SK-N-SH (cell line): Measurements from ENCODE around the gene LAMP2. TPM values are rescaled to one million over a fixed set of nuclear protein-coding genes. Genes with fewer than 3 reads are reported as not detected.

Experiments used
- CTCF ChIA-PET: fragments of 300-600, 350-600 bp; formaldehyde crosslinking; extraction: SDS; loops from one replicate; lab custom pipeline; 2021; lab: Yijun Ruan, JAX
- POLR2A ChIA-PET: fragments of 350-600 bp; sonication (Branson Sonifier 250); formaldehyde crosslinking; extraction: SDS; loops from one replicate; lab custom pipeline; 2020; ENCODE audit warnings: antibody characterized with exemption, inconsistent platforms; lab: Yijun Ruan, JAX
- DNase-seq: peaks from one replicate; pipeline ENCODE4 v3.0.0; 2012
- H2AFZ ChIP-seq: fragments of 200-600 bp; sonication (generic); 2 replicates; pipeline ENCODE4 v1.8.1; 2016; ENCODE audit warnings: antibody characterized with exemption, mild to moderate bottlenecking, low read depth
- H3F3A ChIP-seq: fragments of 200-600 bp; sonication (generic); replicated peaks from 2 replicates; pipeline ENCODE3; 2016; ENCODE audit warnings: antibody characterized with exemption, mild to moderate bottlenecking; ENCODE audit not compliant: insufficient read depth
- H3K27ac ChIP-seq, 2 experiments: fragments of 200-500 bp in 1 of 2; fragments of 200-600 bp in 1 of 2; sonication (Bioruptor generic) in 1 of 2; sonication (generic), shearing (Covaris generic) in 1 of 2; 2 replicates each; pipeline versions ENCODE4 v1.5.1 to v1.6.1; 2014 to 2016; ENCODE audit warnings: low read depth in 2 of 2, inconsistent platforms in 1 of 2, low read length in 1 of 2, mild to moderate bottlenecking in 1 of 2, mixed read lengths in 1 of 2
- H3K27me3 ChIP-seq: fragments of 200-600 bp; sonication (generic), shearing (Covaris generic); 2 replicates; pipeline ENCODE4 v1.6.1; 2016; ENCODE audit warnings: mixed run types; ENCODE audit not compliant: insufficient read depth
- H3K36me3 ChIP-seq, 2 experiments: fragments of 200-500 bp in 1 of 2; fragments of 200-600 bp in 1 of 2; sonication (Bioruptor generic) in 1 of 2; sonication (generic) in 1 of 2; replicated peaks in 1 of 2; 2 replicates each; pipeline versions ENCODE3 to v1.5.1; 2014 to 2016; ENCODE audit warnings: low read length in 1 of 2, mild to moderate bottlenecking in 1 of 2; ENCODE audit not compliant: insufficient read depth in 2 of 2, control insufficient read depth in 1 of 2
- H3K4me1 ChIP-seq, 2 experiments: fragments of 200-500 bp in 1 of 2; fragments of 200-600 bp in 1 of 2; sonication (Bioruptor generic) in 1 of 2; sonication (generic), shearing (Covaris generic) in 1 of 2; 2 replicates each; pipeline versions ENCODE4 v1.5.1 to v1.6.1; 2014 to 2016; ENCODE audit warnings: low read depth in 1 of 2, low read length in 1 of 2, mixed run types in 1 of 2; ENCODE audit not compliant: insufficient read depth in 2 of 2, control insufficient read depth in 1 of 2
- H3K4me2 ChIP-seq: fragments of 200-600 bp; sonication (generic), shearing (Covaris generic); 2 replicates; pipeline ENCODE4 v1.6.1; 2017; ENCODE audit warnings: mixed run types
- H3K4me3 ChIP-seq, 2 experiments: fragments of 200-500 bp in 1 of 2; fragments of 200-600 bp in 1 of 2; sonication (Bioruptor generic) in 1 of 2; sonication (generic), shearing (Covaris generic) in 1 of 2; 2 replicates each; pipeline versions ENCODE4 v1.5.1 to v1.8.1; 2014 to 2016; ENCODE audit warnings: low read depth in 2 of 2, inconsistent platforms in 1 of 2, low read length in 1 of 2, mild to moderate bottlenecking in 1 of 2, mixed read lengths in 1 of 2, moderate library complexity in 1 of 2
- H3K79me2 ChIP-seq: fragments of 200-600 bp; sonication (generic); 2 replicates; pipeline ENCODE4 v1.8.1; 2017; ENCODE audit warnings: mild to moderate bottlenecking; ENCODE audit not compliant: insufficient read depth
- H3K9ac ChIP-seq: fragments of 200-600 bp; sonication (generic); 2 replicates; pipeline ENCODE4 v1.6.1; 2017; ENCODE audit warnings: mixed run types
- H3K9me2 ChIP-seq: fragments of 200-600 bp; sonication (generic); 2 replicates; pipeline ENCODE4 v1.6.1; 2017; ENCODE audit warnings: mixed run types
- H3K9me3 ChIP-seq: fragments of 200-600 bp; sonication (generic); 2 replicates; pipeline ENCODE4 v1.6.1; 2017; ENCODE audit warnings: mixed run types, mild to moderate bottlenecking, moderate library complexity
- H4K20me1 ChIP-seq: fragments of 200-600 bp; sonication (generic); 2 replicates; pipeline ENCODE4 v1.6.1; 2017; ENCODE audit warnings: mild to moderate bottlenecking, mixed run types; ENCODE audit not compliant: insufficient read depth
- EP300 ChIP-seq, 2 experiments: IDR thresholded peaks; 2 replicates each; pipeline versions ENCODE4 v1.4.0 to v1.6.1; 2012; ENCODE audit warnings: borderline replicate concordance in 1 of 2, low read depth in 1 of 2, low read length in 1 of 2
- EZH2phosphoT487 ChIP-seq: fragments of 200-600 bp; sonication (generic); IDR thresholded peaks from 2 replicates; pipeline ENCODE4 v1.6.1; 2017; ENCODE audit warnings: low read depth, mixed run types, mild to moderate bottlenecking, antibody characterized with exemption, moderate library complexity, borderline replicate concordance
- FOSL2 ChIP-seq: IDR thresholded peaks from 2 replicates; pipeline ENCODE4 v1.4.0; 2012; ENCODE audit warnings: low read depth, mild to moderate bottlenecking, moderate library complexity, borderline replicate concordance
- FOXM1 ChIP-seq: IDR thresholded peaks from 2 replicates; pipeline ENCODE4 v1.4.0; 2012; ENCODE audit warnings: low read depth, mild to moderate bottlenecking
- GABPA ChIP-seq: IDR thresholded peaks from 2 replicates; pipeline ENCODE4 v1.4.0; 2012; ENCODE audit warnings: low read depth, mild to moderate bottlenecking
- GATA2 ChIP-seq: sonication (generic); formaldehyde crosslinking; IDR thresholded peaks from 2 replicates; pipeline ENCODE4 v1.5.0; 2020; ENCODE audit warnings: mild to moderate bottlenecking, missing genetic modification reagents
- JUND ChIP-seq: IDR thresholded peaks from 2 replicates; pipeline ENCODE4 v1.4.0; 2012
- MEF2A ChIP-seq: IDR thresholded peaks from 2 replicates; pipeline ENCODE4 v1.4.0; 2012; ENCODE audit warnings: low read depth, borderline replicate concordance
- MXI1 ChIP-seq: IDR thresholded peaks from 2 replicates; pipeline ENCODE4 v1.6.1; 2012; ENCODE audit warnings: mild to moderate bottlenecking, low read depth, low read length, improper control_type of control experiment
- NFIC ChIP-seq: IDR thresholded peaks from 2 replicates; pipeline ENCODE4 v1.4.0; 2012; ENCODE audit warnings: borderline replicate concordance
- POLR2AphosphoS5 ChIP-seq: IDR thresholded peaks from 2 replicates; pipeline ENCODE4 v1.6.1; 2012; ENCODE audit warnings: low read depth, low read length
- RAD21 ChIP-seq: IDR thresholded peaks from 2 replicates; pipeline ENCODE4 v1.6.1; 2012; ENCODE audit warnings: mild to moderate bottlenecking, low read length
- RFX5 ChIP-seq: IDR thresholded peaks from 2 replicates; pipeline ENCODE4 v1.6.1; 2012; ENCODE audit warnings: mild to moderate bottlenecking, improper control_type of control experiment, low read length
- RXRA ChIP-seq: IDR thresholded peaks from 2 replicates; pipeline ENCODE4 v1.4.0; 2012; ENCODE audit warnings: low read depth, mild to moderate bottlenecking, borderline replicate concordance
- SIN3A ChIP-seq: IDR thresholded peaks from 2 replicates; pipeline ENCODE4 v1.6.1; 2012; ENCODE audit warnings: low read depth, mild to moderate bottlenecking, low read length, moderate library complexity, borderline replicate concordance
- TAF1 ChIP-seq: IDR thresholded peaks from 2 replicates; pipeline ENCODE4 v1.6.1; 2012; ENCODE audit warnings: low read depth, mild to moderate bottlenecking, low read length, moderate library complexity, borderline replicate concordance
- TCF12 ChIP-seq: IDR thresholded peaks from 2 replicates; pipeline ENCODE4 v1.4.0; 2012
- TEAD4 ChIP-seq: IDR thresholded peaks from 2 replicates; pipeline ENCODE4 v1.4.0; 2012; ENCODE audit warnings: mild to moderate bottlenecking, borderline replicate concordance; ENCODE audit not compliant: insufficient read depth
- YY1 ChIP-seq: IDR thresholded peaks from 2 replicates; pipeline ENCODE4 v1.4.0; 2012; ENCODE audit warnings: low read depth, mild to moderate bottlenecking
- WGBS: methylation state at CpG from one replicate; pipeline ENCODE4 v1.1.6; 2017; ENCODE audit warnings: low lambda C conversion rate; 5-methylcytosine and 5-hydroxymethylcytosine counted together
- polyA plus RNA-seq, 3 experiments: library from polyadenylated mRNA; depleted of rRNA; stranded (reverse); fragments of >200 nt; gene quantifications; 2 replicates each; pipeline ENCODE4 v1.2.3, GENCODE V29; 2012
- TF ChIP-seq, protein P1 (sequence below): IDR thresholded peaks from 2 replicates; pipeline ENCODE4; 2012
- TF ChIP-seq, protein P2 (sequence below): IDR thresholded peaks from 2 replicates; pipeline ENCODE4 v1.4.0; 2012; ENCODE audit warnings: low read depth, borderline replicate concordance
- TF ChIP-seq, protein P3 (sequence below): IDR thresholded peaks from 2 replicates; pipeline ENCODE4 v1.4.0; 2012; ENCODE audit warnings: low read depth

LAMP2 gene
- polyA plus RNA-seq, 1 of the 3 experiments (the other 2 are of a cell fraction), result 108 TPM

DNA sequence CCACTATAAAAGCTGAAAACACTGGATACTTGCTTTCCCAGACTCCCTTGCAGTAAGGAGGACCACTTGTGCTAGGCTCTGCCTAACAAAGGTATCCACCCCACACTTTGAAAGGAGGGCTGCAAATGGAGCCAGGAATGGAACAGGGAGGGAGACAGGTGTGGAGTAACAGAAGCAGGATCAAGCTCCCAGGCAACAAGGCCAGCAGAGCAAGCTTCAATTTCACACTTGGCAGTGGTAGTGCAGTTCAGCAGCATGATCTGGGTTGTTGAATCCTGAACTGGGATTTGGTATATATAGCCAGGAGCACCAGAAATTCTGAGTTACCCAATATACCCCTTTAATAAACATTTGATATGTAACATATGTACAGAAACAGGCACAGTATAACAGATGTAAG, 9.8 kb downstream of the LAMP2 start:
- DNase-seq, result no peak
- Histone ChIP-seq H3K4me1 (peaks cover 0 to 9% of the 10 kb centered on the region in 2 experiments; a peak in 2 of 4 replicates), H3K9ac (no peak overlapping the region), H3K27me3 (no peaks in the 10 kb centered on the region), H3K9me2 (no peaks in the 10 kb centered on the region), H3K4me2 (no peak overlapping the region), H3K9me3 (no peaks in the 10 kb centered on the region), H2AFZ (no peak overlapping the region), H3F3A (peaks cover 9% of the 10 kb centered on the region), H3K27ac (peak overlapping the region in 1 of 2 experiments; percentile 55; a peak in 1 of 4 replicates), H3K36me3 (peaks cover 3 to 10% of the 10 kb centered on the region in 2 experiments), H4K20me1 (peaks cover 33% of the 10 kb centered on the region), H3K4me3 (no peak overlapping the region), H3K79me2 (peaks cover 66% of the 10 kb centered on the region)
- ChIA-PET POLR2A (no interaction called here), CTCF (no interaction called here)
- TF ChIP-seq SIN3A, result no peak
- TF ChIP-seq TEAD4, result no peak
- TF ChIP-seq RFX5, result no peak
- no peak for TF ChIP-seq EZH2phosphoT487
- TF ChIP-seq MXI1, result no peak
- TF ChIP-seq, protein P1, sequence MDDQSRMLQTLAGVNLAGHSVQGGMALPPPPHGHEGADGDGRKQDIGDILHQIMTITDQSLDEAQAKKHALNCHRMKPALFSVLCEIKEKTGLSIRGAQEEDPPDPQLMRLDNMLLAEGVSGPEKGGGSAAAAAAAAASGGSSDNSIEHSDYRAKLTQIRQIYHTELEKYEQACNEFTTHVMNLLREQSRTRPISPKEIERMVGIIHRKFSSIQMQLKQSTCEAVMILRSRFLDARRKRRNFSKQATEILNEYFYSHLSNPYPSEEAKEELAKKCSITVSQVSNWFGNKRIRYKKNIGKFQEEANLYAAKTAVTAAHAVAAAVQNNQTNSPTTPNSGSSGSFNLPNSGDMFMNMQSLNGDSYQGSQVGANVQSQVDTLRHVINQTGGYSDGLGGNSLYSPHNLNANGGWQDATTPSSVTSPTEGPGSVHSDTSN, result no peak
- TF ChIP-seq YY1, result no peak
- no peak for TF ChIP-seq RXRA
- TF ChIP-seq NFIC, result no peak
- TF ChIP-seq GABPA, result no peak
- no peak for TF ChIP-seq TAF1
- TF ChIP-seq FOSL2, result no peak
- TF ChIP-seq GATA2 (CRISPR knock-in tag), result no peak
- TF ChIP-seq POLR2AphosphoS5, result no peak
- TF ChIP-seq, protein P2, sequence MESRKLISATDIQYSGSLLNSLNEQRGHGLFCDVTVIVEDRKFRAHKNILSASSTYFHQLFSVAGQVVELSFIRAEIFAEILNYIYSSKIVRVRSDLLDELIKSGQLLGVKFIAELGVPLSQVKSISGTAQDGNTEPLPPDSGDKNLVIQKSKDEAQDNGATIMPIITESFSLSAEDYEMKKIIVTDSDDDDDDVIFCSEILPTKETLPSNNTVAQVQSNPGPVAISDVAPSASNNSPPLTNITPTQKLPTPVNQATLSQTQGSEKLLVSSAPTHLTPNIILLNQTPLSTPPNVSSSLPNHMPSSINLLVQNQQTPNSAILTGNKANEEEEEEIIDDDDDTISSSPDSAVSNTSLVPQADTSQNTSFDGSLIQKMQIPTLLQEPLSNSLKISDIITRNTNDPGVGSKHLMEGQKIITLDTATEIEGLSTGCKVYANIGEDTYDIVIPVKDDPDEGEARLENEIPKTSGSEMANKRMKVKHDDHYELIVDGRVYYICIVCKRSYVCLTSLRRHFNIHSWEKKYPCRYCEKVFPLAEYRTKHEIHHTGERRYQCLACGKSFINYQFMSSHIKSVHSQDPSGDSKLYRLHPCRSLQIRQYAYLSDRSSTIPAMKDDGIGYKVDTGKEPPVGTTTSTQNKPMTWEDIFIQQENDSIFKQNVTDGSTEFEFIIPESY, result no peak
- no peak for TF ChIP-seq MEF2A
- no peak for TF ChIP-seq RAD21

DNA sequence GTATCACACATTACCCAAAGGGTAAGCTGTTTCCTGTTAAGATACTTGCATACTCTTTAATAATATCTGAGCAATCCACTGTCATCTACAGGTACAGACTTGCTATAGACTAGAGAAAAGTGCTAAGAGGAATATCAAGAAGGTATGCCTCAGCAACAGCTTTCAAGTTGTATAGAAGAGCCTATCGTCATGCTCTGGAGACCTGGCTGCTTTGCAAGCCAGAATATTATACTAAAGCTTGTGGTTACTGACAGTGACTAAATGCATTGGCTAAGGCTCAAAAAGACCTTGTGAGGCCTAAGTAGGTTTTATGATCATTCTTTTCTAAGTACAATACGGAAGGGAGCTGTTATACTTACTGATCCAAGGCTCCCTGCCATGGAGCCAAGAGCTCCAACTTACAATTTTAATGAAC, 11.3 kb downstream of the LAMP2 start:
- Histone ChIP-seq H3K4me2 (peak overlapping the region; percentile 22), H4K20me1 (peaks cover 29% of the 10 kb centered on the region), H3K79me2 (peaks cover 56% of the 10 kb centered on the region), H3K27ac (peak overlapping the region in 1 of 2 experiments; percentile 55; a peak in 2 of 4 replicates), H3K4me1 (peaks cover 0 to 9% of the 10 kb centered on the region in 2 experiments; a peak in 2 of 4 replicates), H3K36me3 (peaks cover 3 to 16% of the 10 kb centered on the region in 2 experiments), H3K9ac (no peak overlapping the region), H3K4me3 (no peak overlapping the region), H3K9me2 (no peaks in the 10 kb centered on the region), H2AFZ (no peak overlapping the region), H3F3A (peaks cover 20% of the 10 kb centered on the region), H3K9me3 (no peaks in the 10 kb centered on the region), H3K27me3 (no peaks in the 10 kb centered on the region)
- CTCF ChIA-PET, result no interaction called here
- POLR2A ChIA-PET, result no interaction called here
- DNase-seq, result no peak
- WGBS, result 42% methylated on average over 2 of the region's 2 CpGs
- peak; percentile 58; the same call in 1 of the 2 replicates for TF ChIP-seq TCF12
- TF ChIP-seq, protein P1, result peak; percentile 68
- TF ChIP-seq, protein P2, result no peak
- TF ChIP-seq GABPA, result no peak
- peak; percentile 75 for TF ChIP-seq NFIC
- no peak for TF ChIP-seq MEF2A
- TF ChIP-seq JUND, result 0 out of 2 replicates have a peak, but pooled peaks have one; percentile 5
- peak; percentile 10; the same call in 1 of the 2 replicates for TF ChIP-seq FOSL2
- TF ChIP-seq TAF1, result no peak
- TF ChIP-seq FOXM1, result no peak
- peak in 1 of 2 experiments; percentile 25; a peak in 1 of 4 replicates for TF ChIP-seq EP300 (IDR thresholded peaks at IDR 0.05; ENCODE audit: borderline replicate concordance in 1 of 2, low read depth in 1 of 2, low read length in 1 of 2)
- peak; percentile 24; the same call in 1 of the 2 replicates for TF ChIP-seq POLR2AphosphoS5
- TF ChIP-seq, protein P3, sequence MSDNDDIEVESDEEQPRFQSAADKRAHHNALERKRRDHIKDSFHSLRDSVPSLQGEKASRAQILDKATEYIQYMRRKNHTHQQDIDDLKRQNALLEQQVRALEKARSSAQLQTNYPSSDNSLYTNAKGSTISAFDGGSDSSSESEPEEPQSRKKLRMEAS, result no peak
